ENCODE measurements around the gene HEATR9. TPM values are rescaled to one million over a fixed set of nuclear protein-coding genes. Genes with fewer than 3 reads are reported as not detected.

The HEATR9 gene
- total RNA-seq, 1 donor from 2014 or later, result not detected

- peak; percentile 99 for DNase-seq
Observed at GRCh38 chr17:35808962-35809854, 59.5 kb downstream of the HEATR9 start, which contains the start of gene TAF15. TSS of gene TAF15 (plus strand) at chr17:35809484. CDS start at chr17:35809570, 86 bp downstream.

DNA sequence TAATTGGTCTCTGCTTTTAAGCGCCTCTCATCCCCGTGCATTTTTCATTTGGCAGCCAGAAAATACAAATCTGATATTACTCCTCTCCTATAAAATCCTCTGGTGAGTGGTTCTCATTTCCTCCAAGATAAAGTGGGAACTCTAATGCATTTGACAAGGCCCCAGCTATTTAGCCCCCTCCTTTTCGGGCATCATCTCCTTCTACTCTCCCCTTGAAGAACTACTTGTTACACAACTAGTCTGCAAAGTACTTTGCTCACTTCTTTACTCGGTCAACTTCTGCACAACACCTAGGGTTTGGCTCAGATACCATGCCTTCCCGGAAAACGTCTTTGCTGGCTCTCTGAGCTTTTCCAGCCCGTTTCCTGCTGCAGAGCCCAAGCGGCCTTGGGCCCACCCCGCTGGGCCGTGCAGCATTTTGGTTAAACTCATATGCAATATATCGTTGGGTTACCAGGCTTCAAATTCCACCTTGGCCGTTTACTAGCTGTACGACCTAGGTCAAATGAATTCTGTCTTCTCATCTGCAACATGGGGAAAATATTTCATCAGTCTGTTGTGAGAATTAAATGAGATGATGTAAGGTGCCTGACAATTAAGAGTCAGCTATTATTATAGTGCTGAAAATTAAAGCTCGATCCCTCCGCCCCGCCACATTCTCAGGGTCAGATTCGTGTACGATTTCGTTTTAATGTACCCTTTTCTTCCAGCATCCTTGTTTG is 60.3 kb downstream of the HEATR9 start:
- DNase-seq, result no peak

- no peak for DNase-seq
Observed at GRCh38 chr17:35807371-35808144, 61.1 kb downstream of the HEATR9 start.

Small RNA genes within 50 kb of the gene (small RNA-seq; reads per million reads assigned to genes)
- 77.4 reads per million, percentile 96 among the genes with 10 or more reads in this experiment for gene RF00100 (ENCODE audit: low replicate concordance)

Other genes with a start within 250 kb of the HEATR9 start
- gene RASL10B, start 137.3 kb downstream of the HEATR9 start, total RNA-seq, result 0.62 TPM
- gene GAS2L2, start 115.7 kb downstream of the HEATR9 start, total RNA-seq, result not detected
- gene C17orf50, start 108.0 kb downstream of the HEATR9 start, total RNA-seq, result not detected
- 3.5 TPM for gene MMP28, start 73.2 kb downstream of the HEATR9 start, total RNA-seq
- gene TAF15, start 59.4 kb downstream of the HEATR9 start, total RNA-seq, result 94.0 TPM
- 3.5 TPM for gene CCL5, start 11.5 kb upstream of the HEATR9 start, total RNA-seq
- gene RDM1, start 61.9 kb upstream of the HEATR9 start, total RNA-seq, result 1.6 TPM
- gene LYZL6, start 74.8 kb upstream of the HEATR9 start, total RNA-seq, result not detected
- not detected for gene CCL16, start 112.6 kb upstream of the HEATR9 start, total RNA-seq
- gene CCL14, start 117.8 kb upstream of the HEATR9 start, total RNA-seq, result 0.92 TPM
- gene CCL15, start 132.7 kb upstream of the HEATR9 start, total RNA-seq, result not detected
- gene CCL23, start 149.1 kb upstream of the HEATR9 start, total RNA-seq, result not detected
- not detected for gene CCL18, start 195.4 kb upstream of the HEATR9 start, total RNA-seq
- 2.8 TPM for gene CCL3, start 221.3 kb upstream of the HEATR9 start, total RNA-seq
- 2.7 TPM for gene CCL4, start 234.9 kb upstream of the HEATR9 start, total RNA-seq